GM19455 (cell line): ENCODE data around the gene STT3B.
"Not testable (repeated sequence)": the region's sequence is repeated elsewhere in the genome, so short reads cannot be mapped to it uniquely, and the experiment has no call there.

Experiments
- ATAC-seq: cut with Tn5 transposase; IDR thresholded peaks from one replicate; pipeline ENCODE4 v1.9.1; 2021; ENCODE audit not compliant: unreplicated experiment

Gene STT3B

DNA sequence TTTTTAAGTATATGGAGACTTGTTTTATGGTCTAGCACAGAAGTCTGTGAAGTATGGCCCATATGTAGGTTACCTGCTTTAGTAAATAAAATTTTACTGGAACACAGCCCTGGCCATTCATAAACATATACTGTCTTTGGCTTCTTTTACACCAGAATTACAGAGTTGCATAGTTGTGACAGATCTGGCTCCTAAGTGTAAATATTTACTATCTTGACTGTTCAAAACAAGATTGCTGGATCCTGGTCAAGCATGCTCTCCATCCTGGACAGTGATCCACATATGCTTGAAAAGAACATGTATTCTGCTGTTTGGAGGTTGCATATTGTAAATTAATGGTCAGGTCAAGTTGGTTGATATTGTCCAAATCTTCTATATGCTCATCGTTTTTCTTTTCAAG, 57.9 kb downstream of the STT3B start:
- no peak for ATAC-seq

DNA sequence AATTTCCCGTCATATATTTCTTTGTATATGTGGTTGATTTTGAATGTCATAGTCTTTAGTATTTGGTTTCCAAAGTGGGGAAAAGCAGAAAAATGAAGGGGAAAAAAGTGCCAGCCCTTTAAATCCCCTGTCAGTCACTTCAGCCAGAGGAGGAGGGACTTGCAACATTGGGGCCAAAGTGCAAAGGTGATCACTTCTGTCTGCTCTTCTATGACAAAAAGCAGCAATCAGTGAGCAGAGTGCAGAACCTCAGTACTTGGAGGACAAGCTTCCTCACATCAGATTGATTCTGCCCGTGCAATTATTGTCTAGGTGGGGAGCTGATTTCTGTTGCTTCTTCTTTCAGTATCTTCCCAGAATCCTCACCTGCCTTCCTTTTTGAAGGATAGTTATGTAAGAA, 60.0 kb downstream of the STT3B start:
- ATAC-seq, result no peak

DNA sequence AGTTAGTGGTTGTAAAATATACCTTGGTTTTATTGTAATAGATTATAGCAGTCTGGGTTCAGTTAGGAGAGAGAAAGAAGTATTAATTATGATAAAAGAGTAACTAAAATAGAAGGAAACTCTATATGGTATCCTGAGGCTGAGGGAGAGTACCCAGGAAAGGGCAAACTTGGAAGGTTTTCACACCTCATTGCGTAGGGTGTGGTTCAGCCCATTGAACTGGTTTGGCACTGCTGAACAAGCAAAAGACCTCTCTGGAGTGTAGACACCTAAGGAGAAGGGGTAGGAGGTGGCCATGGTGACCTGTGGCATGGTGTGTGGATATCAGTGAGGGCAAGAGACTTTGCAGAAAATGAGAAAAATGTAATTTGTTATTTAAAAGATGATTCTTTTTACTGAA, 63.5 kb downstream of the STT3B start:
- no peak for ATAC-seq

DNA sequence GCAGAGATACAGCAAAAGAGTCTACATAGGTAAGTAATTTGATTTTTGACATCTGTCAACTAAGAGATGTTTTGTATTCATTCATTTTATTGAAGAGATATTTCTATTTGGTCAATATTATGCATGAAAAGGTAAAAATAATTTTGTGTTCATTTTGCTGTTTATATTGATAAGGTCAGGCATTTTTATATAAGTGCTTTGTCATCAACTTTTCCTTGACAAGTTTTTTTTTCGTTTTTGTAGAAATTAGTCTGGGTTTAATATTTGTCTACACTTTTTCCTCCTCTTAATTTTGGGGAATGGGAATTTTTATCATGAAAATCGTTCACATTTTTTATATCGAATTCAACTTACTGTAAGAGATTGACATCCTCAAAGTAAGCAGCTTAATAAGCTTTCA, 67.7 kb downstream of the STT3B start:
- ATAC-seq, result no peak

DNA sequence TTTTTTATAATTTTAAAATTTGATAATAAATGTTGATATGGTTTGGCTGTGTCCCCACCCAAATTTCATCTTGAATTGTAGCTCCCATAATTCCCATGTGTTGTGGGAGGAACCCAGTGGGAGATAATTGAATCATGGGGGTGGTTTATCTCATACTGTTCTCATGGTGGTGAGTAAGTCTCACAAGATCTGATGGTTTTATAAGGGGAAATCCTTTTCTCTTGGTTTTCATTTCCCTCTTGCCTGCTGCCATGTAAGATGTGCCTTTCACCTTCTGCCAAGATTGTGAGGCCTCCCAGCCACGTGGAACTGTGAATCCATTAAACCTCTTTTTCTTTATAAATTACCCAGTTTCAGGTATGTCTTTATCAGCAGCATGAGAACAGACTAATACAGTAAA, 72.6 kb downstream of the STT3B start:
- not testable (repeated sequence) for ATAC-seq

DNA sequence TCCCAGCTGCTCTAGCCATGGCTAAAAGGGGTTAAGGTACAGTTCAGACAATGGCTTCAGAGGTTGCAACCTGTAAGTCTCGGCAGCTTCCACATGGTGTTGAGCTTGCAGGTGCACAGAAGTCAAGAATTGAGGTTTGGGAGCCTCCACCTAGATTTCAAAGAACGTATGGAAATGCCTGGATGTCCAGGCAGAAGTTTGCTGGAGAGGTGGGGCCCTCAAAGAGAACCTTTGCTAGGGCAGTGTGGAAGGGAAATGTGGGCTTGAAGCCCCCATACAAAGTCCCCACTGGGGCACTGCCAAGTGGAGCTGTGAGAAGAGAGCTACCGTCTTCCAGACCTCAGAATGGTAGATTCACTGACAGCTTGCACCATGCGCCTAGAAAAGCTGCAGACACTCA, 73.7 kb downstream of the STT3B start:
- ATAC-seq, result no peak

DNA sequence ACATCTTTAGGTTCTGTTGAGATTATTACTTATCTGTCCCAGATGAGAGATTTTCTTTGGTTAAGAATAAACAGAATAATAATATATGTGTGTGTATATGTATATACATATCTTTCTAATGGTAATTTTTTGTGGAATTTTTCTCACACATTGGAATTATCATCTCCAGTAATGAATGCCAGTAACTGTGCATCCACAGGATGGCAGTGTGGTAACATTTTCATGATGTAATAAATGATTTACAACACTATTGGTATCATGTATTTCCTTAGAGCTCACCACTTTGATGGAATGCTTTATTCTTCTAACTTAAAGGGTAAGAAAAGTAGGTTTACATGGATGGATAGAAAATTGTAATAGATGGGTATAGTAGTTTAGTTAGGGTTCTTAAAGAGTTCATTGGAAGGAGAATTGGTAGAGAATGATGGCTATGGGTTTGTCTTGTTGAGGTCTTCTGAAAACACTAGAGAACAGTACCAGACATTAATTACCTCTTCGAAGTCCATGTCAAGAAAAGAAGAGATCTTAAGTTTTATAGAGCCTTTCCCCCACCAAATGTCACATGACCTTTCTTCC, 78.1 kb downstream of the STT3B start:
- ATAC-seq, result no peak

DNA sequence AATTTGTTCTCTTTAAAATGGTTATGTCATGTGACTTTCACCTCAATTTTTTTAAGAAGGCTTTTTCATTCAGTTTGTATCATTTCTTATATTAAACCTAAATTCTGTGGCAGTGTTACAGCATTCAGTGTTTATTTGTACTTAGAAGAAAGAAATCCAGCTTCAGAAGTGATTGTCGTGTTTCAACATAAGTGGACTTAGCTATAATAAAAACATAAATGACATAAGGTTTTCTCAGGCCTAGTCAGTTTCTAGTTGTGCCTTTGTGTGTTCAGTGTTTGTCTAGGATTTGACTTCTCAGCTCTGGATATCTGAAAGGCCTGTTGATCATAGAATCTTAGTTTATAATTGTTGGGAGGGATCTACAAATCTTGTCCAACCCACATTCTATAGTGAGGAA, 80.5 kb downstream of the STT3B start:
- no peak for ATAC-seq

DNA sequence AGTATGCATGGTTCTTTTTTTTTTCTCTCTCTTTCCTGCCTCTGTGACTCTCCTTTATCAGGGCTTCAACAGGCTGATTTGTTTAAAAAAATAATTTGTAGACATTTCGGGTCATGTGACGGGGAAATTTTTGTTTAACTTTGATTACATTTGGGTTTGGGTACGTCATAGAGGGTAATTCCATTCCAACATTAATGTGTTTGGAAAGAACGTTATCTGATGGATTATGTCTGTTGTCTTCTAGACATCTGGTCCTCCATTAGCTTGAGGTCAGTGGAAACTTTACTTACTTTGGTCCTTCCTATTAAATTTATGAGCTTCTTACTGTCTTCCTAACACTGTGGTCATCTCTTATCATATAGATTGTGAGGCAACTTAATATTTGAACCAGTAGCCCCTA, 80.9 kb downstream of the STT3B start:
- ATAC-seq, result no peak

DNA sequence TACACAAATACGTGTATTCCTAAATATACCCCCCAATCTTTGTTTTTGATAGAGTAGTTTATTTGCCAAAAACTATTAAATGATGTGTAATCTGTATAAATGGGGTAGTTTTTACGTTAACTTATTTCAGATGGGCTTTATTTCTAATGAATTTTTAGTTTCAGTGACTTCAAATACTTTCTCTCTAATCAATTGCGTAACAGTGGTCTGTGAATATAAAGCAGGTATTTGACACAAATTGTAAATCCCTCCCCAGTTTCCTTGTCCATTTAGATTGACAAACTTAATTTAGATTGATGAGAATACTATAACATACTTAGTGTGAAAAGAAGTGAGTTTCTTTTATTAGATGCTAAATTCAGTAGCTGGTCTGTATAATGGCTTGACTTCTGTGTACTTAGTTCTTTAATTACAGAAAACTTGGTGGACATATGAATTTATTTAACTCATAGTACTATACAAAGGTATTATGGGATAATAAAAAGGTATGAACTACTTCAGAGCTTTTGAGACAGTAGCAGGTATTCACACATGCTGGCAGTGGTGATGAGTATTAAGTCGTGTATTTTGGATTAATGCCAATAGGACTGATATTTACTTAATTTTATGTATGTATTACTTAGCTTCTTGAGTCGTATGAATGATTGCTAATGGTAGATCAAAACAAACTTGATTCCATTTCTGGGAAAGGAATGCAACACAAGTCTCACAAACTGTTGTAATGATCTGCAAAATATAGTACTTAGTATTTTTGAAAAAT, 81.6 kb downstream of the STT3B start:
- ATAC-seq, result no peak

DNA sequence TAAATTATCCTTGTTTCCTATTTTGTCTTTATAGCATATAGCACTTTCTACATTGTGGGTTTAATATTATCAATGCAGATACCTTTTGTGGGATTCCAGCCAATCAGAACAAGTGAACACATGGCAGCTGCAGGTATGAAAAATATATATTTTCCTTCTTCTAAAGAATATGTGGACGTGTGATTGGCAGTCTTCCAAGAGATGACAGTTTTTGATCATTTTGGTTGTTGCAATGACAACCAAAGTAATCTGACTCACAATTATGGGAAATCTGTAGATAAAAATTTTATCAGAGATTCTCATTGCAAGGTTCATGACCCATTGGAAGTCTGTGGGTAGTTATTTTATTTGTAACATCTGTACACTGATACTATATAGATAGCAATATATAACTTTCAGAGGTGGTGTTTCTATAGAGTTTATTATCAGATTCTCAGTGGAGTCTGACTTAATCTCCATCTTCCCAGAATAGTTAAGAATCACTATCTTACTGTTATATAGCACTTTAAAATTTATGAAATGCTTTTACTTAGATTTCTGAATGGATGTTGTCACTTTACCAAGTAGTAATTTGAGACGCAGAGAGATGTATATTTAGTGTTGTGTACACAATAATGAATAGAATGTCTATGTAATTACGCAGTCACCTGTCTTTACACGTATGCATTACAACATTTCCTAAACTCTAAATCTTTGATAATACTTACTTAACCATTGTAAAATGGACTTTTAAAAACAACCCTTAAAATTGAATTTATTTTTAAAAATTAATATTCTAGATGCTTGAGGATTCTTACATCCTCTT, 82.5 kb downstream of the STT3B start:
- no peak for ATAC-seq

DNA sequence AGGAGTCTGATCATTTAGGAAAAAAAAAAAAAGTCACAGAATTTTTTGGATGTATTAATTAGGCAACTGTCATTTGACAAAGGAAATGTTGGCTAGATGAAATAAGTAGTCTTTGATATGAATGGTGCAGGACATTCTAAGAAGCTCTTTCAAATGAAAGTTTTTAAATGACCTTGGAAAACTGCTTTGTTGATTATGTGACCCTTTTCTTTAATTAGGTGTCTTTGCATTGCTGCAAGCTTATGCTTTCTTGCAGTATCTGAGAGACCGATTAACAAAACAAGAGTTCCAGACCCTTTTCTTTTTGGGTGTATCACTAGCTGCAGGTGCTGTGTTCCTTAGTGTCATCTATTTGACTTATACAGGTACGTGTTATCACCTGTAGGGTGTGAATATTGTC, 84.0 kb downstream of the STT3B start:
- ATAC-seq, result no peak

DNA sequence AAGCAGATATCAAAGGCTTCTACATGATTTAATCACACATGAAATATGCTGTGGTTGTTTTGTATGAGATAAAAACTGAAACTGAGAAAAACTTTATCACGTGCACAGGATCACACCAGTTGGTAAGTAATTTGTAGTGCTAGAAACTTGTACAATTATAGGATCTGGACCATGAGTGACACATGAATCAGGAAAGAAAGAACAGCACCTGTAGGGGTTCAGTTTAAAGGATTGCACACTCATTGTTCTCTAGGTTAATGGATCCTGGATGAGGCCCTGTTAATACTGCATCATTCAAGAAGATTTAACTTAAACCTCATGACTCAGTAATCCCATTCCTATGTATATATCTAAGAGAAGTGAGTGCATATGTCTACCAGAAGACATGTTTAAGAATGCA, 87.9 kb downstream of the STT3B start:
- no peak for ATAC-seq

DNA sequence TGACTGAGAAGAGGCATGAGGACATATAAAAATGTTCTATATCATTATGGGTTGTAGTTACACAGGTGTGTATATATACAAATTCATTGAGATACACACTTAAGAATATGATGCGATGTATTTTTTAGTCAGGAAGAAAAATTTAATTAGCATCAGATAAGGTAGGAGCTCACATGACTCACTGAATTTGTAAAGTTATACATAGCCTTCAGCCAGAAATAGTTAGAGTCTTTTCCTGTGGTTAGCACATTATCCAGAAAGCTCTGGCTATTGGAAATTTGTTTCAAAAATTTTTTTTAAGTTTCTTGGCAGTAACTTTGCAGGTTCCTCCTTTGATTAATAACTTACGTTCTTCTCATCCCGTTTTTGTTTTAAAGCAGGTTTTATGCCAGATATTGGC, 88.6 kb downstream of the STT3B start:
- no peak for ATAC-seq

DNA sequence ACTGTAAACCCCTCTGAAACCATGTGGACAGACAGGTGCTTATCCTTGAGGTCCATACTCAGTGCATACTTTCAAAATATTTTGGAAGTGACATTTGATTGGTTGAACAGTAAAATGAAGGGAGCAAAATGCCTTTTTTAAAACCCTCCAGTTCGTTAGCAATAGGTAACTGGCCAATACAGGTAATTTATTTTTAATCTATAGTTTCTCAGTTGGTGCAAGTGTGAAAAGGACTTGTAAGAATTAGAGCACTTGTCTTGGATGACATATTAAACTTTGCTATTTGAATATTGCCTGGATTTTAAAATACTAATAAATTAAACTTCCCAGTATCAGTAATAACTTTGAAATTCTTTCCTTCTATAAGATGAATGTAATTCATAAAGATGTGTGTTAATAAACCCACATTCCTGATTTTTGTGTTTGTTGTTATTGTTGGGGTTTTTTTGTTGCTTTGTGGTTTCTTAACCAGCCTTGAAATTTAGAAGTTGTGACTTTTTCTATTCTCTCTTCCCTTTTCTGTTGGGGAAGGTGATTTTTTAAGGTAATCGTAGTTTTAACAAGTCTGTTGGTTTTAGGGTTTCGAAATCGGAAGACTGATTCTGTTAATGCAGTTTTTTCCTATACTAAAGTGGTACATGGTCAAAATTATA, 90.0 kb downstream of the STT3B start:
- ATAC-seq, result peak; percentile 56

DNA sequence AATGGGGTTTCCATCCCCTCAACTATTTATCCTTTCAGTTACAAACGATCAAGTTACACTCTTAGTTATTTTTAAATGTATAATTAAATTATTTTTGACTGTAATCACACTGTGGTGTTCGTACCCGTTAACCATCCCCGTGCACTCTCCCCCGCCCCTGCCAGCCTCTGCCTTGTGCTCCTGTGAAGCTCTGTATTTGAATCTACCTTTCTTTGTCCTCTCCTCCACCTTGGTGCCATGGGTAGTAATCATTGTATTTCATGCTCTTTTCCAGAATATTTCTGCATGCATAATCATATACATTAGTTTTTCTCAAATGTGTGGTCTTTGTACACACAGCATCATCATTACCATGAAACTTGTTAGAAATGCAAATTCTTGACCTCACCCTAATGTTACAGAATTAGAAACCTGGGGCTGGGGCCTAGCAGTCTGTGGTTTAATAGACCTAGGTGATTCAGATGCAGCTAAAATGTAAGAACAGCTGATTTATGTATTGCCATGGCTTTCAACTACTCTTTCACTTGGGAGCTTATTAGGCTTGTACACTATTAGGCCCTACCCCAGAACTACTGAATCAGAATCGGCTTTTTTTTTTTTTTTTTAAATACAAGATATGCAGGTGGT, 91.5 kb downstream of the STT3B start:
- no peak for ATAC-seq

DNA sequence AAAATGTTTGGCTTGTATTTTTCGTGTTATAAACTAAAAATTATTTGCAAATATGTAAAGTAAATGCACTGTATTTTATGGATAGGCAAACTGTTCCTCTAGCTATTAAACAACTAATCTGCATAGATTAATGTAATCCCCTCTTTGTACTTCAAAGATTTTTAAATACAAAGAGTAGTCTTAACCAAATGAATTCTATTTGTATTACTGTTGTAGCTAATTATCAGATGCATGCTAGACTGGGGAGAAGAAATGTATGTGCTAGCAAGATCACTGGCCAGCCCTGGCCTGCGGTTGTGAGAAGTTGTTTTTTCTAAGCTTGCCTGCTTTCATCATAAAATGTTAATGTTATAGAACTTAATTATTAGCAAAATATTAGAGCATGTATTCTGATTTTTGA, 92.6 kb downstream of the STT3B start:
- no peak for ATAC-seq

DNA sequence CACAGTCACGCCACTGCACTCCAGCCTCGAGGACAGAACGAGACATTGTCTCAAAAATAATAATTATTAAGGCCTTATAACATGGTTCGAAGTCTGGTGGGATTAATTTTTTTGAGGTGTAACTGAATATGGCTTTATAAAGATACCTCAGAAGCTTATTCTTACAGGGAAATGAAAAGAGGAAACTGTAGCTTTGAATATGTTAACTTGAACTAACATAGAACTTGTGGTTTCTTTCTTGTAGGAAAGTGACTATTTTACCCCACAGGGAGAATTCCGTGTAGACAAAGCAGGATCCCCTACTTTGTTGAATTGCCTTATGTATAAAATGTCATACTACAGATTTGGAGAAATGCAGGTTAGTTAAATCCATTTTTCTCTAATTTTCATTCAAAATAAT, 96.3 kb downstream of the STT3B start:
- no peak for ATAC-seq

DNA sequence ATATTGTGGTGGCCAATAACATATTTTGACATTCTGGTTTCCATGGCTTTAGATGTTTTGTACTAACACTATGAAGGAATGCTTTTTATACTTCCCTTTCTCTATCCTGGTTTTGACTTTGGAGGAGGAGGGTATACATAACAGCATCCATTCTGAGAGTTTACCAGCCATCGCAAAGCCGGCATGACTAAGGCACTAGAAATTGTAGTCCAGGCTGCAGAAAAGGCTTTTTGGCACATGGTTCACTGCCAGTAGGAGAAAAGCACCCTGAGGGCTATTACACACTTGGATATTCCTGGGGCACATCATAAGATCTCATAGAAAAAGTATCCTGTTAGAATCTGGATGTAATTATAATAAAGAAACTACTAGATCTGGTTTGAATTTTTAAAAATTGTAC, 101.8 kb downstream of the STT3B start:
- ATAC-seq, result no peak

DNA sequence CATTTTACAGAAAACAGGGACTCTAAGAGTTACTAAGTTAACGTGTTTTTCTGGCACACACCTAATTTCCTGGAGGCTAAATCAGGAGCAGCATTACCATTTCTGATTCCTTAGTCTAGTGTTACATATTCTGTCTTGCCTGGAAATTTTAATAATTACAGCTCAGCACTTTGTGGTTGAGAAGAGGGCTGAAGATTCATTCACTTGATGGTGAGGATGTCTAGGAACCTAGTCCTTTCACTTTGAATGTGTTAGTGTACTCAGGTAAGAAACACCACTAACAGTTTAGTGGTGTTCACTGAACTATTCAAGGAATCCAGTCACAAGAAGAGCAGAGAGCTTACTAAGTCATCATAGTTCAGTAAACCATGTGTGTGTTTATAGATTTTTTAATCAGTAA, 102.8 kb downstream of the STT3B start:
- no peak for ATAC-seq

DNA sequence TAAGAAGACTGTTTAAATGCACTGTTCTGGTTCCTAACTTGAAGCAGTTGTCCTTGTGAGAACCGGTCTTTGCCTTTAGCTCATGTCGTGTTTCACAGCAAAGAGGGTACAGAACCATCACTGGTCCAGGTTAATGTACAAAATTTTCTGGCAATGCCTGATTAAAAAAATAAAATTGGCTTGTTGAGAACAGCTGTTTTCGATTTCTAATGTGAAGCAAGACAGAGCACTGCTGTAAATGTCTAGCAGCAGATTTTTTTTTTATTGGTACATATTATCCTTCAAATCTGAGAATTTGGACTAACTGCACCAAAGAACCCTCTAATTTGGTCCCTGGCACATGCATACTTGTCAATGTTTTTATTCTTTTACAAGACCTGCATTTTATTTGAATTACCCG, 103.3 kb downstream of the STT3B start:
- no peak for ATAC-seq
